Stimulated activated CD8-positive, alpha-beta memory T cell treated with anti-CD3 and anti-CD28 coated beads, Interleukin-2, amount 100 ng/mL, for 48 hours (primary cell): ENCODE measurements around the gene USP8.
"Not testable (repeated sequence)": the region's sequence is repeated elsewhere in the genome, so short reads cannot be mapped to it uniquely, and the experiment has no call there.

Experiments
- DNase-seq, 2 donors: peaks; one replicate each; pipeline ENCODE4 v3.0.0-alpha.2; 2020; ENCODE audit warnings: low read depth in 2 of 2

The USP8 gene

DNA sequence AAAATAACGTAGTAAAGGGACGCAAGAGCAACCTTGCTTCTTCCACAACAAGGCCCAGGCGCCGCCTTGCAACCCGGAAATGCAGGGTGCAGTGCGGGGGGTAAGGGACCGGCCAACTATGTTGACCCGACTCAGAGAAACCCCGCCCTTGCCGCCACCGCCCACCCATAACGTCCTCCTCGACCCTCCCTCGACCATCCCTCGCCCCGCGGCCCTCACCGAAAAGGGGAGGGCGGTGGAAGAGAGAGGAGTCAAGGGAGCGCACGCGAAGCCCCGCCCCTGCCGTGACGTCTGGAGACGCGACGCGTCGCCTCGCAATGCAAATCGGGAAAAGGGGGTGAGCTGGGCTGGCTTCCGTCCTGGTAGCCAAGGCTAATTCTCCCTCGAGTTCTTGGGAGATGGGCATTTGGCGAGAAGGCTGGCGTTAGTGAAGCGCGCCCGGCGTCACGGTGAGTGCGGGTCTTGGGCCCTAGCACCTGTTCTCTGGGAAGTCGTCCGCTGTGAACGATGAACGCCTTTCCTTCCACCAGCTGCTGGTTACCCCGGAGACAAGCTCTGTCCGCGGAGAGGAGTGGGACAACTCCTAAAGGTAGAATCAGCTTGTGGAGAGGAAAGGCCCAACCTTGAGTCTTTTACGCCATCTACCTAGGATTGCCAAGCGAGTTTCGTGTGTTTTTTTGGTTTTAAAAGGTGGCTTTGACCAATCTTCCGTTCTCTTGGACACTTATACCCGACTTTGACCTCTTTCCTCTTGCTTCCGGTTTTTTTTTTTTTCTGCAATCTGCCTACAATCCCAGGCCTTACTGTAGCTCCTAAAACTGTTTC, at the start of gene USP8:
TSS of gene USP8 (plus strand) at position 340 of the 825 bp plus-strand sequence. CDS start 14,669 bp downstream, outside the sequence.
- DNase-seq, result peak; percentile 95 to 96

DNA sequence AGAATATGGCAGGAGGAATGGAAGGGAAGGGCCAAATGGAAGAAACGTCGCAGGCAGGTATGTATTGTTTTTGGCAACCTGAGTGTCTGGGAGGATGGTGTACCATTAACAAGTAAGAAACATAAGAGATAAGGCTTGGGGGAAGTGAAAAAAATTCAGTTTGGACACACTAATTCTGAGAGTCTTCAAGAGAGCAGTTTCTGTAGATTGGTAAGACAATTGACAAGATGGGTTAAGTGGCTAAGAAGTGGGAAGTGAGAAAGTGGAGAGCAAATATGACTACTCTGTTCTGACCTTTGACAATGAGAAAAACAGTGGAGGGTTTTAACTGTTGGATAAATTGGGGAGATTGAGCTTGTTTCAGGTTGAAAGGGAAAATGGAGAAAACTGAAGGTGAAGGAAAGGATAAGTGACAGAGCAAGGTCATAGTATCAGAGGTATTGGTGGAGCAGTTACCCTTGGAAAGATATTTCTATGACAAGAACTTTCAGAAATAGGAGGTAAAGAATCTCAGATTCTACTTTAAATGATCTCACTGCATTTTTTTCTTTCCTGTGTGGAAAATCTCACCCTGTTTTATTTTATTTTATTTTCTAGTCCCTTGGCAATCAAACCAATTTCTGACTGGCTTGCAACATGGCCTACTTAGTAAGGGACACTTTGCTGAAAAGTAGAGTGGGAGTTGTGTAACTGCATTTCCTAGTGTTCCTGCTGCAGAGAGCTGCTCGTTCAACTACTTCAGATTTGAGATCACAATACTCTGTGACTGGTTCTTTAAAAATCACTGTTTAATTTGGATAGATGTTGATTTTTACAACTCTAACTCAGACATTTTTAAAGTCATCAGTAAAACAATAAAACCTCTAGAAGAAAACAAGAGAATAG, 46.1 kb upstream of the USP8 start:
- DNase-seq, result no peak

- DNase-seq, result no peak
These were observed 45.4 kb upstream of the USP8 start for GRCh38 chr15:50378776-50379175.

DNA sequence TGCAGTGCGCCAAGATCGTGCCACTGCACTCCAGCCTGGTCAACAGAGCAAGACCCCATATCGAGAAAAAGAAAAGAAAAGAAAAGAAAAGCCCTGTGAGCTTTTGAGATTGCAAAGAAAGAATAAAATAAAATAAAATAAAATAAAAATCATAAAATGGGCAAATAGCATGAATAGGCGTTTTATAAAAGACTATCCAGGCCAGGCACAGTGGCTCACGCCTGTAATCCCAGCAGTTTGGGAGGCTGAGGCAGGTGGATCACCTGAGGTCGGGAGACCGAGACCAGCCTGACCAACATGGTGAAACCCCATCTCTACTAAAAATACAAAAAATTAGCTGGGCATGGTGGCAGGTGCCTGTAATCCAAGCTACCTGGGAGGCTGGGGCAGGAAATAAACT, 44.8 kb upstream of the USP8 start:
- DNase-seq, result not testable (repeated sequence)

DNA sequence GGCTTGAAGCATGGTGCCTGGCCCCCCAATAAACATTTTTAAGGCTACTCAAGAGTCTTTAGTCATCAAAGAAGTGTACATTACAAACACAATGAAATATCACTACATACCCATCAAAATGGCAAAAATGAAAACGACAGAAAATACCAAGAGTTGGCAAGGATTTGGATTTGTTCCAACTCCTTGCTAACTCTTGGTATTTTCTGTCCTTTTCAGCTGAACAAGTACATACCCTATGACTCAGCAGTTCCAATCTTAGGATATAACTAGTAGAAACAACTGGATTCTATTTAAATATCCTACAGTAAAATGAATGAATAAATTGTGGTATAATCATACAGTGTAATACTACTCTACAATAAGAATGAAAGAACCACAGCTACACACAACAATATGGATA, 44.1 kb upstream of the USP8 start:
- DNase-seq, result no peak

DNA sequence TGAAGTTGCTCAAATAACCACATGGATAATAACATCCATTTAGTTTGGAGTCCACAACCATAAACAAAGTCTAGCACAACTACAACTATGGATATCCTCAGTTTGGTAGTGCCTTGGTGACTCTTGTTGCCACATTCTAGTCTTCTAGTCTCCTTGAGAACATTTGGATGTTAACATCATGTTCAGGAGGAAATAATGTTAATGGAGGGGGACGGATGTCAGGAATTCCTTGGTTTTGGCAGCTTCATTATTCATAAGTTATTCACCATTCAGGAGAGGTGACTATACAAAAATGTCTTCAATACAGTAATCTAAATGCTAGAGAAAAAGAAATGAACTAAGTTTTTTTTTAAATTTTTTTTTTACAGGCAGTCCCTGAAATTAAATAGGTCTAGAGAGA, 42.8 kb upstream of the USP8 start:
- no peak for DNase-seq

GRCh38 chr15:50382408-50382807, 41.8 kb upstream of the USP8 start:
- DNase-seq, result not testable (repeated sequence)

DNA sequence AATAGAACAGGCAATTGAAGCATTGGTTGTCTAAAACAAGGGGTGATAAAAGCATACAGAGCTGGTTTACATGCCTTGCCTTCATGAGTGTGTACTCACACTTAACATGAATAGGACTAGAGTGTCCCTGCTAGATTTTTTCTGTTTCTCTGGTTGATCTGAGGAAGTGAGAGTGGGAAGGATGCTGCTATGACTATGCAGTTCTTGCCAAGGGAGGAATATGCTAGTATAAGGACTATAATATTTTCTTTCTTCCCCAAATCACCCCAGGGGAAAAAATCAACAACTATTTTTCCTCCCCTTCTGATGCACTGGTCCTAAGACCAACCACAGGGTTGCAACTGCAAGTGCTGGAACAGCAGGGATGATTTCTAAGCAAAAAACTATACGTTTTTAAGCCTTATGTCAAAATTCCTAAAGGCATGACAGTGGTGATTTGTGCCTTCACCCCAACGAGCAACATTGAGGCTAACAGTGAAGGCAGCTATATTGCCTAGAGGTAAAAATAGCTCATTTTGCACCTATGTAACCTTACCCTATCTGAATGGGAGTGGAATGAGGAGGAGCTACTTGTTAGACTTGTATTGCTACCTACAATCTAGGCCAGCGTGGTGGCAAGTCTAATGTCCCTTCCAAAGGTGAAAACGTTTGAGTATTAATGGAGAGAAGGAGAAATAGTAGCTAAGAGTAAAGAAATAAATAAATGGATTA, 33.5 kb upstream of the USP8 start:
- DNase-seq, result no peak

DNA sequence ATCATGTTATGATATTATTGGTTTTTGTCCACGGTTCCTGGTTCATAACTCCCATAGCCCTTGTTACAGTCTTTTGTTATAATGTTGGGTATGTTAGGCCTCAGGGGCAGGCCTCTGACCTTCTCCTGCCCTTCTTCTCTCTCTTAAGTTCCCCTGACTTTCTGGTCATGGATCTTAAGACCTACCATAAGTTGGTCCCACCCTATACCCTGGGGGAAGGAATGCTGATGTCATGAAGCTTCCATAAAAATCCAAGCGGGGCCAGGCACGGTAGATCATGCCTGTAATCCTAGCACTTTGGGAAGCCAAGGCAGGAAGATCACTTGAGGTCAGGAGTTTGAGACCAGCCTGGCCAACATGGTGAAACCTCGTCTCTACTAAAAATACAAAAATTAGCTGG, 32.6 kb upstream of the USP8 start:
- DNase-seq, result not testable (repeated sequence)

DNA sequence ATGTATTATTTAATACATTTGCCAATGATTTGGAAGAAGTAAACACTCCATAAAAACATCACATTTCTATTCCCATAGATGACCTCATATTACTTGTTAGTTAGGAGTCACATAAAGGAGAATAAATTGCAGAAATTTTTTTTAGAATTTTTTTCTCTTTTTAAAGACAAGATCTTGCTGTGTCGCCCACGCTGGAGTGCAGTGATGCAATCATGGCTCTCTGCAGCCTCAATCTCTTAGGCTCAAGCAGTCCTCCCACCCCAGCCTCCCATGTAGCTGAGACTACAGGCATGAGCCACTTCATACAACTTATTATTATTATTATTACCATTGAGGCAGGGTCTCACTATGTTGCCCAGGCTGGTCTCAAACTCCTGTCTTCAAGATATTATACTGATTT, 12.3 kb upstream of the USP8 start:
- no peak for DNase-seq

DNA sequence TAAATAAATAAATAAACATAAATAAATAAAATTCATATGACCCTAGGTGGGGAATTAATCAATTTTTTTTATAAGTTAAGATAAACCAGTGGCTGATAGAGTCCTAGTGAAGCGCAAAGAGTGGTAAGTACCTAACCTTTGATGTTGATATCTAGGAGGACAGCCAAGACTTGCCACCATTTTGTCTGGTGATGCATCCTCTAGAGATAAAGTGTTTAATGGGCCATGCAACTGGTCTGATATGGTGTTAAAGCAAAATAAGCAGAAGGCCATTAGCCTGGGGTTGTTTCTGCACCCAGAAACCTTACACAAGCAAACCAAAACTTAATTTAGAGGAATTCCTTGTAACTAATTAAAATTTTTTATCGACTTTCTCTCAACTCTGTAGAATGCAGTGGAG, 9.6 kb upstream of the USP8 start:
- no peak for DNase-seq

GRCh38 chr15:50415752-50416404, 8.3 kb upstream of the USP8 start:
- no peak for DNase-seq

GRCh38 chr15:50416890-50417289, 7.3 kb upstream of the USP8 start:
- DNase-seq, result no peak

- DNase-seq, result no peak
These were observed 6.1 kb upstream of the USP8 start for GRCh38 chr15:50418041-50418583.

DNA sequence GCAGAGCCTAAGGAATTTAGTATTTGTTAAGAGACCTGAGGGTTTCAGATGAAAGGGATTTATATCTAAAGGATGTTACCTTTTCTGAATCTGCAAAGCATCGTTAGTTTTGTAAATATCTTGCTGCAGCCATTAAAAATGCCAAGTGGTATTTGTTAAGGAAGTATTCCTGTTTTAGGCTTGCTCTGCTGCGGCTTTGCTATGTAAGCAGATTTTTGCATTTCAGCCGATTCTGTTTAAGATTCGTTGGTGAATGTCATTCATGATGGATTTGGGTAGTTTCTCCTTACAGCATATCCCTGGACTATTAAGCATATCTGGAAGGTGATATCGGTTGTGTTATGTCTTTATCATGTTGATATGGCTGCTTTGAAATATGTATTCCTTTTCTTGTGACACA, 1.0 kb downstream of the USP8 start:
- no peak for DNase-seq

- not testable (repeated sequence) for DNase-seq
These were observed 1.6 kb downstream of the USP8 start for GRCh38 chr15:50425678-50426246.

GRCh38 chr15:50426428-50426827, 2.2 kb downstream of the USP8 start:
- no peak for DNase-seq

- DNase-seq, result no peak
These were observed 7.0 kb downstream of the USP8 start for GRCh38 chr15:50431204-50431603.

GRCh38 chr15:50432230-50432629, 8.0 kb downstream of the USP8 start:
- no peak for DNase-seq

GRCh38 chr15:50435772-50436171, 11.6 kb downstream of the USP8 start:
- no peak for DNase-seq

DNA sequence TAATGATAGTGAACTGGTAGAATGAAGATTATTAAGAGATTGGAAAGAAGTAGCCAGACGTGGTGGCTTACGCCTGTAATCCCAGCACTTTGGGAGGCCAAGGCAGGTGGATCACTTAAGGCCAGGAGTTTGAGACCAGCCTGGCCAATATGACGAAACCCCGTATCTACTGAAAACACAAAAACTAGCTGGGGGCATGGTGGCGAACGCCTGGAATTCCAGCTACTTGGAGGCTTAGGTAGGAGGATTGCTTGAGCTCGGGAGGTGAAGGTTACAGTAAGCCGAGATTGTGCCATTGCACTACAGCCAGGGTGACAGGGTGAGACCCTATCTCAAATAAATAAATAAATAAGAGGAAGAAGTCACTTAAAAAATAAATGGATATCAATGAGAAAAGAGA, 14.0 kb downstream of the USP8 start:
- no peak for DNase-seq
